Panc1 (cell line): ENCODE data around the gene RNASE2. TPM values are rescaled to one million over a fixed set of nuclear protein-coding genes. Genes with fewer than 3 reads are reported as not detected.

Experiments
- ATAC-seq: fragments of 200-7000 bp; cut with Tn5 transposase; 2 replicates; pipeline ENCODE4 v1.9.1; 2020; ENCODE audit warnings: mild to moderate bottlenecking, moderate library complexity
- BruUV-seq: library from RNA; stranded (reverse); fragments of 400-500 nt; replicated peaks from 2 replicates; lab custom pipeline; 2021; lab: Mats Ljungman, UMichigan
- CTCF ChIA-PET: fragments of 300-600 bp; sonication (Branson Sonifier 250); formaldehyde crosslinking; loops from one replicate; lab custom pipeline; 2022; ENCODE audit warnings: antibody characterized with exemption; lab: Charles Lee
- POLR2A ChIA-PET: fragments of 300-600 bp; sonication (Branson Sonifier 250); formaldehyde crosslinking; loops from one replicate; lab custom pipeline; 2022; ENCODE audit warnings: antibody characterized with exemption; lab: Charles Lee
- DNase-seq: peaks from one replicate; pipeline ENCODE4 v3.0.0-alpha.2; 2010; ENCODE audit warnings: low read depth, low spot score
- H3K27ac ChIP-seq: 2 replicates; pipeline ENCODE4 v1.5.1; 2011; ENCODE audit warnings: mild to moderate bottlenecking, low read length, inconsistent platforms
- H3K27me3 ChIP-seq: fragments of 200-500 bp; sonication (Bioruptor generic); 2 replicates; pipeline ENCODE4 v1.6.0; 2014; ENCODE audit warnings: low read length, inconsistent platforms; ENCODE audit not compliant: control insufficient read depth, insufficient read depth
- H3K36me3 ChIP-seq: fragments of 200-500 bp; sonication (Bioruptor generic); 2 replicates; pipeline ENCODE4 v1.5.1; 2014; ENCODE audit warnings: inconsistent platforms, mild to moderate bottlenecking, low read length, moderate library complexity; ENCODE audit not compliant: control insufficient read depth, insufficient read depth
- H3K4me1 ChIP-seq: 2 replicates; pipeline ENCODE4 v1.5.1; 2011; ENCODE audit warnings: inconsistent platforms, mild to moderate bottlenecking, low read length, moderate library complexity; ENCODE audit not compliant: control insufficient read depth, insufficient read depth
- H3K4me3 ChIP-seq, 2 experiments: 2 replicates each; pipeline ENCODE4 v1.5.1; 2011 to 2012; ENCODE audit warnings: low read depth in 2 of 2, low read length in 2 of 2, mild to moderate bottlenecking in 2 of 2, inconsistent platforms in 1 of 2, moderate library complexity in 1 of 2
- H3K9me3 ChIP-seq: fragments of 200-500 bp; sonication (Bioruptor generic); 2 replicates; pipeline ENCODE4 v1.5.1; 2014; ENCODE audit warnings: low read depth, mild to moderate bottlenecking, inconsistent platforms, low read length, moderate library complexity; ENCODE audit not compliant: control insufficient read depth, insufficient read depth
- CTCF ChIP-seq: fragments of 450-650 bp; IDR thresholded peaks from 2 replicates; pipeline ENCODE4 v1.5.1; 2017; ENCODE audit warnings: mild to moderate bottlenecking
- POLR2AphosphoS5 ChIP-seq: IDR thresholded peaks from 2 replicates; pipeline ENCODE4 v1.6.1; 2012; ENCODE audit warnings: mild to moderate bottlenecking, low read depth, low read length, moderate library complexity
- REST ChIP-seq, 2 experiments: IDR thresholded peaks; 2 replicates each; pipeline ENCODE4 v1.6.1; 2011 to 2012; ENCODE audit warnings: low read depth in 2 of 2, control low read depth in 1 of 2, low read length in 1 of 2, mild to moderate bottlenecking in 1 of 2, moderate library complexity in 1 of 2; ENCODE audit not compliant: insufficient read depth in 1 of 2
- SIN3A ChIP-seq: IDR thresholded peaks from 2 replicates; pipeline ENCODE4 v1.6.1; 2012; ENCODE audit warnings: low read depth, mild to moderate bottlenecking, low read length, moderate library complexity, borderline replicate concordance; ENCODE audit not compliant: insufficient read depth
- TCF7L2 ChIP-seq: IDR thresholded peaks from 2 replicates; pipeline ENCODE4 v1.6.1; 2011; ENCODE audit warnings: mild to moderate bottlenecking, low read depth, low read length, inconsistent platforms
- in situ Hi-C: cut with HindIII; loops from 2 replicates; pipeline ENCODE4 v1.10.0; 2016; ENCODE audit warnings: low sequenced_read_pairs, low pct_unique_long_range_greater_than_20kb
- intact Hi-C: fragments of 100-400 bp; cut with micrococcal nuclease; formaldehyde crosslinking; loops from one replicate; pipeline ENCODE4 v1.10.0; 2022; ENCODE audit not compliant: unreplicated experiment
- total RNA-seq: library from RNA; stranded (reverse); gene quantifications from one replicate; pipeline ENCODE4 v1.2.1, GENCODE V29; 2021; ENCODE audit not compliant: unreplicated experiment

The RNASE2 gene
- total RNA-seq, 1 experiment from 2014 or later = not detected

DNA sequence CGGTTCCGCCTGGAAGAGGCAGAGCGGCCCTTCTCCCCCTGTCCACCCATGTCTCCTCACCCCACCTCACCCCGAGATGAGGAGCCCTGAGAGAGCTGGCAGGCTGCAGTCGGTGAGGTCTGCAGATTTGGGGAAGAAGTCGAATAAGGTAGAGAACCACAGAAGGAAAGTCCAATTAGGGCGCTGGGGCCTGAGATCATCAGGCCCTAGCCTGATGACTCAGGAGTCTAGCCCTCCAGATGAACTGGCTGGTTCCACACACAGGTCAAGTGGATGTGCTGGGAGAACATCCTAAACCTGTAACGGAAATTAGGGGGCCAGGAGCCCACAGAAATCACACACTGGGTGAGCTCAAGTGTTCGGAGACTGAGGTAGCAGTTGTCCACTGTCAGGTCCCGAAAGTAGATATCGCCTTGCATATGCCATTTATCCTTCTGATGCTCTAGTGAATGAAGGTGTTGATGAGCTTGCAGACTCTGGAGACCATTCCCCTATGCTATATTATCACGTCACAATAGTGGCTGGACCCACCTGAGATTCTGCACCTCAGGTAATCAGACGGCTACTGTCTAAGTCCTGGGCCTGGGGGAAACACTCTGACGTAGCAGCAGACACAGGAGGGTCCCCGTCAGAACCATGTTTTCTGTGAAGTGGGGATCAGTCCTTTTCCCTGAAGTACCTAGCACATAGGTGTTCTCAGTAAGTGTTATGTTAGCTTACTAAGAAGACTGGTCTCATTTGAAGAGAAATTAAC, 33.6 kb downstream of the RNASE2 start:
- Histone ChIP-seq H3K36me3 (peaks cover 11% of the 10 kb centered on the region), H3K4me3 (peak overlapping the region; percentile 40 to 97), H3K27me3 (no peaks in the 10 kb centered on the region), H3K9me3 (no peaks in the 10 kb centered on the region), H3K4me1 (peaks cover 10% of the 10 kb centered on the region), H3K27ac (peak overlapping the region; percentile 93)
- ChIA-PET CTCF (interaction anchor here (1.4 kb wide), 1 partner anchor 18 kb away, joined by 3 read pairs; no protein-coding TSS in a partner anchor), POLR2A (no interaction called here)
- BruUV-seq = TSS peak; percentile 88
- TF ChIP-seq TCF7L2 (no peak), POLR2AphosphoS5 (no peak), REST (IDR thresholded peaks at IDR 0.05; ENCODE audit: insufficient read depth in 1 of 2, low read depth in 2 of 2, low read length in 1 of 2) (no peak), SIN3A (no peak), CTCF (no peak)
- in situ Hi-C loops = no loop called here
- ATAC-seq (no peak), DNase-seq (no peak)
- intact Hi-C loops = no loop called here

DNA sequence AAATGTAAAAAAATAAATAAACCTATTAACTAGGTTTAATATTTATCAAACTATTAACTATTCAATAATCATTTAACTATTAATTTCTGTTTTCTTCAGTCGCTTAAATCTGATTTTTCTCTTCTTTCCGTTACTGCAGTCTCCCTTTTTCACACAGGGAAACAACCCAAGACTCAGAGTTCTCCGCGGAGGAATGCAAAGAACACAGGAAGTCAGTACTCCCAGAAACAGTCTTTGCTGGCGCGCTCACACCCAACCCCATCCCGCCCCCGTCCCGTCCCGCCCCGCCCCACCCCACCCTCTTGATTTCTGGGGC, 34.1 kb downstream of the RNASE2 start:
- DNase-seq (no peak), ATAC-seq (no peak)
- peak overlapping the region; percentile 40 to 97 for H3K4me3 ChIP-seq
- peaks cover 11% of the 10 kb centered on the region for H3K36me3 ChIP-seq
- intact Hi-C loops (no loop called here), in situ Hi-C loops (no loop called here)
- CTCF ChIA-PET = no interaction called here
- BruUV-seq = no TSS peak
- peaks cover 10% of the 10 kb centered on the region for H3K4me1 ChIP-seq
- peak overlapping the region; percentile 93 for H3K27ac ChIP-seq
- H3K27me3 ChIP-seq = no peaks in the 10 kb centered on the region
- H3K9me3 ChIP-seq = no peaks in the 10 kb centered on the region
- TF ChIP-seq POLR2AphosphoS5 (peak; percentile 63; the same call in 1 of the 2 replicates), TCF7L2 (no peak), SIN3A (no peak), REST (IDR thresholded peaks at IDR 0.05; ENCODE audit: insufficient read depth in 1 of 2, low read depth in 2 of 2, low read length in 1 of 2) (no peak), CTCF (no peak)
- POLR2A ChIA-PET = no interaction called here
